PC-3 (cell line): Measurements from ENCODE around the gene COL8A1. TPM values are rescaled to one million over a fixed set of nuclear protein-coding genes. Genes with fewer than 3 reads are reported as not detected.

Source experiments
- ATAC-seq: fragments of 200-7000 bp; cut with Tn5 transposase; 2 replicates; pipeline ENCODE4 v1.9.1; 2020; ENCODE audit warnings: mild to moderate bottlenecking, moderate library complexity
- BruUV-seq: library from RNA; stranded (reverse); fragments of 400-500 nt; replicated peaks from 2 replicates; lab custom pipeline; 2021; lab: Mats Ljungman, UMichigan
- CTCF ChIA-PET: fragments of 300-600 bp; sonication (Branson Sonifier 250); formaldehyde crosslinking; loops from one replicate; lab custom pipeline; 2022; ENCODE audit warnings: antibody characterized with exemption; lab: Charles Lee
- POLR2A ChIA-PET: fragments of 300-600 bp; sonication (Branson Sonifier 250); formaldehyde crosslinking; loops from one replicate; lab custom pipeline; 2022; ENCODE audit warnings: antibody characterized with exemption; ENCODE audit not compliant: unreplicated experiment; lab: Charles Lee
- DNase-seq: peaks from one replicate; pipeline ENCODE4 v3.0.0-alpha.2; 2015
- H2AFZ ChIP-seq: fragments of 300-600 bp; sonication (generic); 2 replicates; pipeline ENCODE4 v1.6.0; 2016; ENCODE audit warnings: antibody characterized with exemption, low read length
- H3F3A ChIP-seq: fragments of 300-600 bp; sonication (generic); one replicate; pipeline ENCODE4 v1.6.0; 2017; ENCODE audit warnings: antibody characterized with exemption, low read length, control low read depth, mild to moderate bottlenecking; ENCODE audit not compliant: unreplicated experiment
- H3K27ac ChIP-seq: fragments of 300-600 bp; sonication (generic); 2 replicates; pipeline ENCODE4 v1.5.1; 2016; ENCODE audit warnings: mild to moderate bottlenecking, low read length
- H3K27me3 ChIP-seq: fragments of 300-600 bp; sonication (generic); 2 replicates; pipeline ENCODE4 v1.6.1; 2016; ENCODE audit warnings: low read length, mixed read lengths
- H3K36me3 ChIP-seq: fragments of 300-600 bp; sonication (generic); 2 replicates; pipeline ENCODE4 v1.6.1; 2016; ENCODE audit warnings: low read depth, mixed run types, low read length, mixed read lengths
- H3K4me1 ChIP-seq: fragments of 300-600 bp; sonication (generic); 2 replicates; pipeline ENCODE4 v1.5.1; 2016; ENCODE audit warnings: low read length; ENCODE audit not compliant: insufficient read depth
- H3K4me2 ChIP-seq: fragments of 300-600 bp; sonication (generic); 2 replicates; pipeline ENCODE4 v1.6.0; 2016; ENCODE audit warnings: low read length
- H3K4me3 ChIP-seq: fragments of 300-600 bp; sonication (generic); 2 replicates; pipeline ENCODE4 v1.5.1; 2016; ENCODE audit warnings: mild to moderate bottlenecking, low read length, mixed read lengths
- H3K79me2 ChIP-seq: fragments of 300-600 bp; sonication (generic); 2 replicates; pipeline ENCODE4 v1.6.1; 2017; ENCODE audit warnings: low read length, mixed read lengths
- H3K9ac ChIP-seq: fragments of 300-600 bp; sonication (generic); 2 replicates; pipeline ENCODE4 v1.6.0; 2016; ENCODE audit warnings: mild to moderate bottlenecking, low read length
- H3K9me2 ChIP-seq: fragments of 300-600 bp; sonication (generic); replicated peaks from 2 replicates; pipeline ENCODE4 v1.6.1; 2016; ENCODE audit warnings: mixed run types, low read length, mixed read lengths
- H3K9me3 ChIP-seq: fragments of 300-600 bp; sonication (generic); 2 replicates; pipeline ENCODE4 v1.6.1; 2016; ENCODE audit warnings: low read length, mixed read lengths
- H4K20me1 ChIP-seq: fragments of 300-600 bp; sonication (generic); 2 replicates; pipeline ENCODE4 v1.6.1; 2016; ENCODE audit warnings: low read length, mixed read lengths
- CTCF ChIP-seq: fragments of 300-600 bp; sonication (generic); conservative IDR thresholded peaks from 2 replicates; pipeline ENCODE4 v1.5.1; 2017; ENCODE audit warnings: antibody characterized with exemption, low read depth, mild to moderate bottlenecking, low read length
- EZH2 ChIP-seq: fragments of 300-600 bp; sonication (generic); IDR thresholded peaks from one replicate; pipeline ENCODE4 v1.6.1; 2017; ENCODE audit warnings: antibody characterized with exemption, mild to moderate bottlenecking, low read length; ENCODE audit not compliant: unreplicated experiment
- EZH2phosphoT487 ChIP-seq: fragments of 300-600 bp; sonication (generic); IDR thresholded peaks from 2 replicates; pipeline ENCODE4 v1.6.1; 2018; ENCODE audit warnings: mild to moderate bottlenecking, antibody characterized with exemption, low read length, borderline replicate concordance
- intact Hi-C: fragments of 100-400 bp; cut with micrococcal nuclease; formaldehyde crosslinking; loops from 2 replicates; pipeline ENCODE4 v1.9.0; 2023
- total RNA-seq: library from RNA; depleted of rRNA; stranded (reverse); fragments of >200 nt; gene quantifications from 2 replicates; pipeline ENCODE4 v1.2.3, GENCODE V29; 2014

COL8A1 gene
- total RNA-seq, 1 experiment from 2014 or later, result 2.4 TPM

DNA sequence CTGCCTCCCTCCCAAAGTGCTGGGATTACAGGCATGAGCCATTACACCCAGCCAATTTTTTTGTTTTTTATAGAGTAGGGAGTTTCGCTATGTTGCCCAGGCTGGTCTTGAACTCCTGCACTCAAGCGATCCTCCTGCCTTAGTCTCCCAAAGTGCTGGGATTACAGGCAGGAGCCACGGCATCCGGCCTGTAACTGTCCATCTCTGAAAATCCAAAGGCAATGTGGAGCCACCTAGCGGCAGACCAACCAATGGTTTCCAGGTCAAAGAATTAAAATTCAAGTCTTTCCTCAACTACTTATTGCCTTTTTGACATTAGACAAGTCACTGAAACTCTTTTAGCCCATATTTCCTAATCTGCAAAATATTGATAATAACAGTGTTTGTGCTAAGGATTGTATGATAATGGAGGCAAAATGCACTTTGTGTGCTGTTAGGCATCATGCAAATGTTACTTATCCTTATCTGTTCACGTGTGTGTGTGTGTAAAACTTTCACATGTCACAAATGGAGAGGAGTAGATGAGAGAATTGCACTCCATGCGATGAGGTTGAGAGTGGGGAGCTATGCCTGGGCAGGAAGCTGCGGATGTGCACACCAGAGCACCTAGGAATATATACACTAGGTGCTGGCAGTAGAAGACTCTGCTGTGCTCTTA, 48.7 kb downstream of the COL8A1 start:
- no peaks in the 10 kb centered on the region for H3K27me3 ChIP-seq
- H3K36me3 ChIP-seq, result no peaks in the 10 kb centered on the region
- DNase-seq, result peak; percentile 82
- ATAC-seq, result peak; percentile 82
- no peak overlapping the region for H3K9ac ChIP-seq
- no peak overlapping the region for H3K4me2 ChIP-seq
- no peaks in the 10 kb centered on the region for H3K9me2 ChIP-seq
- ChIA-PET POLR2A (interaction anchor here (0.7 kb wide), 1 partner anchor 40 kb away, joined by 3 read pairs; no protein-coding TSS in a partner anchor), CTCF (interaction anchor here (0.7 kb wide), 1 partner anchor 188 kb away, joined by 3 read pairs; no protein-coding TSS in a partner anchor)
- H2AFZ ChIP-seq, result no peak overlapping the region
- no peaks in the 10 kb centered on the region for H3K4me1 ChIP-seq
- BruUV-seq, result no TSS peak
- H3K79me2 ChIP-seq, result no peaks in the 10 kb centered on the region
- TF ChIP-seq EZH2phosphoT487 (no peak), CTCF (peak; percentile 89)
- no peaks in the 10 kb centered on the region for H3K9me3 ChIP-seq
- H3K27ac ChIP-seq, result no peak overlapping the region
- H4K20me1 ChIP-seq, result no peaks in the 10 kb centered on the region
- intact Hi-C loops, result loop anchor here (1.0 to 5.0 kb wide), 5 partner anchors 39 to 510 kb away; no protein-coding TSS in a partner anchor
- no peak overlapping the region for H3K4me3 ChIP-seq
- H3F3A ChIP-seq, result no peaks in the 10 kb centered on the region

GRCh38 chr3:99690761-99691369, 52.5 kb downstream of the COL8A1 start:
- Histone ChIP-seq H3K4me3 (no peak overlapping the region), H3K27ac (no peak overlapping the region), H3K9ac (no peak overlapping the region), H3K9me2 (no peaks in the 10 kb centered on the region), H3K27me3 (no peaks in the 10 kb centered on the region), H3K9me3 (no peaks in the 10 kb centered on the region), H3K36me3 (no peaks in the 10 kb centered on the region), H3K4me1 (no peaks in the 10 kb centered on the region), H3K79me2 (no peaks in the 10 kb centered on the region), H4K20me1 (no peaks in the 10 kb centered on the region), H3F3A (no peaks in the 10 kb centered on the region), H3K4me2 (no peak overlapping the region), H2AFZ (no peak overlapping the region)
- DNase-seq (no peak), ATAC-seq (no peak)
- ChIA-PET CTCF (interaction anchor here (0.6 kb wide), 1 partner anchor 57 kb away, joined by 3 read pairs; no protein-coding TSS in a partner anchor), POLR2A (no interaction called here)
- no TSS peak for BruUV-seq
- intact Hi-C loops, result no loop called here
- TF ChIP-seq EZH2 (no peak), CTCF (no peak), EZH2phosphoT487 (no peak)

DNA sequence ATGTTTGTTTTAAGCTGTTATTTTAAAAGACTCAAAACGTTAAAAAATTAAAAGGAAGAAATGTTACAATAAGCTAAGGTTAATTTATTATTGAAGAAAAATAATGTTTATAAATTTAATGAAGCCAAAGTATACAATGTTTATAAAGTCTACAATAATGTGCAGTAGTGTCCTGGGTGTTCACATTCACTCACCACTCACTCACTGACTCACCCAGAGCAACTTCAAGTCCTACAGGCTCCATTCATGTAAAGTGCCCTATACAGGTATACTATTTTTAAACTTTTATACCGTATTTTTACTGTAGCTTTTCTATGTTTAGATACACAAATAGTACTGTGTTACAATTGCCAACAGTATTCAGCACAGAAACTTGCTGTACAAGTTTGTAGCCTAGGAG, 55.2 kb downstream of the COL8A1 start:
- H3K4me3 ChIP-seq, result no peak overlapping the region
- no peak overlapping the region for H3K4me2 ChIP-seq
- H3K9ac ChIP-seq, result no peak overlapping the region
- H3K36me3 ChIP-seq, result no peaks in the 10 kb centered on the region
- H3K9me3 ChIP-seq, result no peaks in the 10 kb centered on the region
- no peaks in the 10 kb centered on the region for H3K79me2 ChIP-seq
- ATAC-seq, result peak; percentile 57
- intact Hi-C loops, result no loop called here
- H3K9me2 ChIP-seq, result no peaks in the 10 kb centered on the region
- no peak for TF ChIP-seq CTCF
- TF ChIP-seq EZH2phosphoT487, result no peak
- no peak for TF ChIP-seq EZH2
- H3F3A ChIP-seq, result no peaks in the 10 kb centered on the region
- no peak overlapping the region for H3K27ac ChIP-seq
- POLR2A ChIA-PET, result no interaction called here
- CTCF ChIA-PET, result no interaction called here
- no peak overlapping the region for H2AFZ ChIP-seq
- no peaks in the 10 kb centered on the region for H3K27me3 ChIP-seq
- peaks cover 5% of the 10 kb centered on the region; the same call in 1 of the 2 replicates for H3K4me1 ChIP-seq
- DNase-seq, result peak; percentile 19
- H4K20me1 ChIP-seq, result no peaks in the 10 kb centered on the region
- BruUV-seq, result no TSS peak
